GM13976 (cell line): ENCODE measurements around the gene CFP.

Source experiments
- DNase-seq: peaks from one replicate; pipeline ENCODE4 v3.0.0; 2012; ENCODE audit warnings: low spot score
- in situ Hi-C: fragments of 300-500 bp; cut with MboI; formaldehyde crosslinking; loops from one replicate; pipeline ENCODE4 v1.12.0; 2022; ENCODE audit warnings: low sequenced_read_pairs, mixed read lengths, inconsistent platforms; ENCODE audit not compliant: unreplicated experiment
- TF ChIP-seq, protein P1 (sequence below): IDR thresholded peaks from 2 replicates; pipeline ENCODE4 v1.5.1; 2012; ENCODE audit warnings: borderline replicate concordance, mild to moderate bottlenecking; ENCODE audit not compliant: insufficient read depth; ENCODE audit errors: extremely low read depth, missing control alignments, control extremely low read depth

CFP gene

DNA sequence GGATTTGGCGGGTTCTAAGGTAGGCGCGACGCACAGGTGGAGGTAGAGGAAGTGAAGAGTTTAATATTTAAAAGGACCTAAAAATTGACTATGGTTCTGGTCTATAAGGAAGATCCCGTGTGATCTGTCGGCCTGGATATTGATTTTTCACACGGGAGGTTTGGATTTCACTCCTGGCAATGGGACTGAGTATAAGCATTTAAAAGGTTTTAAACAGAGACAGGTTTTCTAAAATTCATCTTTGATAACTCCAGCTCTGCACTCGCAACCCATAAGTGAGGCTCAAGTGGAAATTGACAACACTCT is 29.6 kb upstream of the CFP start:
- TF ChIP-seq, protein P1, sequence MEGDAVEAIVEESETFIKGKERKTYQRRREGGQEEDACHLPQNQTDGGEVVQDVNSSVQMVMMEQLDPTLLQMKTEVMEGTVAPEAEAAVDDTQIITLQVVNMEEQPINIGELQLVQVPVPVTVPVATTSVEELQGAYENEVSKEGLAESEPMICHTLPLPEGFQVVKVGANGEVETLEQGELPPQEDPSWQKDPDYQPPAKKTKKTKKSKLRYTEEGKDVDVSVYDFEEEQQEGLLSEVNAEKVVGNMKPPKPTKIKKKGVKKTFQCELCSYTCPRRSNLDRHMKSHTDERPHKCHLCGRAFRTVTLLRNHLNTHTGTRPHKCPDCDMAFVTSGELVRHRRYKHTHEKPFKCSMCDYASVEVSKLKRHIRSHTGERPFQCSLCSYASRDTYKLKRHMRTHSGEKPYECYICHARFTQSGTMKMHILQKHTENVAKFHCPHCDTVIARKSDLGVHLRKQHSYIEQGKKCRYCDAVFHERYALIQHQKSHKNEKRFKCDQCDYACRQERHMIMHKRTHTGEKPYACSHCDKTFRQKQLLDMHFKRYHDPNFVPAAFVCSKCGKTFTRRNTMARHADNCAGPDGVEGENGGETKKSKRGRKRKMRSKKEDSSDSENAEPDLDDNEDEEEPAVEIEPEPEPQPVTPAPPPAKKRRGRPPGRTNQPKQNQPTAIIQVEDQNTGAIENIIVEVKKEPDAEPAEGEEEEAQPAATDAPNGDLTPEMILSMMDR = no peak
- no peak for DNase-seq
- in situ Hi-C loops = no loop called here

DNA sequence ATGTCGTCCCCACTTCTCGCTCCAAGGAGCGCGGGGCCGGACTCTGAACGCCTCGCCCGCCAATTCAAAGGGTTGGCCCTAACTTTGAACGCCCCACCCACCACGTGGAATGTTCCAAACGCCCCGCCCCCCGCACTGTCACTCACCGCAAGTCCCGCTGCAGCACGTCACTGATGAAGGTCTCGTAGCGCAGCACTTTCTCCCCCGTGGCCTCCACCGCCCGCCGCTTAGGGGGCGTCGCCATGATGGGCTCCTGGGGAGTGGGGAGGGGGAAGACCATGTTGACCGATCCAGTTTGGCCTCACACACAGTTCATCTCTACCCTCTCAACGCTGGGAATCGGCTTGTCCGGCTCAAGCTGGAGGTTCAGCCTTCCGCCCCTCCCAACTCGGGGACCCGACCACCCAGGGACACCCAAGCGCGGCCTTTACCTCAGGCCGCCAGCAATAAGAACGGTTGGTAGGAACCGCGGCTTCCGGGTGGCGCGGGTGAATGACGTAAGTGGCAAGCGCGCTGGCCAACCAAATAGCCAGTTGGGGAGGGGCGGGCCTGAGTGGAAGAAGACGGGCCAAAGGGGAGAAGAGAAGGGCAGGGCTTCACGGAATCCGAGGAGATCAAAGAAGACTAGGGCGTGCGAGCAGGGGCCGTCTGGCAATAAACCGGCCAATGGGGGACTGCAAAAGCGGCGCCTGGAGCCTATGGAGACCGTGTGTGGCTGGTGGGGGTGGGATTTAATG is 29.1 kb upstream of the CFP start, which contains the start of gene UXT:
Gene UXT (minus strand): TSS at position 497 of the 737 bp plus-strand sequence. CDS start 253 bp downstream, at position 244.
- TF ChIP-seq, protein P1 = no peak
- DNase-seq = peak; percentile 85
- in situ Hi-C loops = no loop called here

DNA sequence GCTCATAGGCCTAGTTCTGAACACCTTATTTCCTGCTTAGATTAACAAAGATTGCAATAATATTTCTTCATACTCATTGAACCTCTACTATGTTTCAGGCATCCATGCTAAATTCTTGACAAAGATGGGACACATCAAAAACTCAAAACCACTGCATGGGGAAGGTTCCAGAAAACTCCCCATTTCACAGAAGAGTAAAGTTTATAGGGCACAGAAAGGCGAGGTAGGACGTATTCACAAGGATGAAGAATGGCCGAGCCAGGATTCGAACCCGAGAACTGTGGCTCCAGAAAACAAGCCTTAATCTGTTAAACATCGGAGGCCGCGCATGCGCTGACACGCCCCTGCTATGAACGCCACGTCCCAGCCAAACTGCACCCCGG is 28.6 kb upstream of the CFP start:
- no peak for DNase-seq
- in situ Hi-C loops = no loop called here
- TF ChIP-seq, protein P1 = no peak

DNA sequence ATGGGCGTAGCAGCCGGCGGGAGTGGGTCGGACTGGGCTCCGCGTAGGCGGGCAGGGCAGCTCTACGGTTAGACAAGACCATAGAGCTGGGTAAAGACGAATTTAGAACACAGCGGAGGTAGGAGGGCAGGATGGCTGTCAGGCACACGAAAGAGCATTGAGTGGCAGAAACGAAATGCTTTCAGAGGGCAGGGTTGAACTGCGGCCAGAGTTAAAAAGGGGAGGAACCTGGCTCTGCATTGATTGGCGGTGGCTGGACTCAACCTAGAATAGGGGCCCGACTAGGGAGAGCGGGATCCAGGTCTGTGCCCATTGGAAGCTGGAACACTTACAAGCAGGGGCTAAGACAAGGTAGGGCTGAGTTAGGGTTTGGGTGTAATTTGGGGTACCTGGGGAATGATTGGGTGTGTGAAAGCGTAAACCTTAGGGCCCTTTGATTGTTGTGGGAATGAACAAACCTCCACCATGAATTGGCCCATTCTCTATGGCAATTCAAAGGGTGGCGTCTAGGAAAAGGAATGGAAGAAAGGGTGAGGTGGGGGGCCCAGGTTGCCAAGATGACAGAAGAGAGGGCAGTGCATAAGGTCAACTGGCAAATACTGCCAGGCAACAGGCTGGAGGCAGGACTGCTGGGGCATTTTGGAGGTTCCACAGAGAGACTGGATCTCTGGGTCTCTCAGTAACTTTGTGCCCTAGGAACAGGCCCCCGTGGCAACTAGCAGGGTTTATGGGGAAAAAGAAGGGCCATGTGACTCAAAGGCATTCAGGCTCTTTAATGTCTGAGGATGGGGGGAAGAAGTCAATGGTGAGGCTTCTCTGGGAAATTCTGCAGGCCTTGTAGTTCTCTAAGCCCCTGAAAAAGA is 21.5 kb upstream of the CFP start:
- TF ChIP-seq, protein P1 = no peak
- DNase-seq = no peak
- in situ Hi-C loops = no loop called here

DNA sequence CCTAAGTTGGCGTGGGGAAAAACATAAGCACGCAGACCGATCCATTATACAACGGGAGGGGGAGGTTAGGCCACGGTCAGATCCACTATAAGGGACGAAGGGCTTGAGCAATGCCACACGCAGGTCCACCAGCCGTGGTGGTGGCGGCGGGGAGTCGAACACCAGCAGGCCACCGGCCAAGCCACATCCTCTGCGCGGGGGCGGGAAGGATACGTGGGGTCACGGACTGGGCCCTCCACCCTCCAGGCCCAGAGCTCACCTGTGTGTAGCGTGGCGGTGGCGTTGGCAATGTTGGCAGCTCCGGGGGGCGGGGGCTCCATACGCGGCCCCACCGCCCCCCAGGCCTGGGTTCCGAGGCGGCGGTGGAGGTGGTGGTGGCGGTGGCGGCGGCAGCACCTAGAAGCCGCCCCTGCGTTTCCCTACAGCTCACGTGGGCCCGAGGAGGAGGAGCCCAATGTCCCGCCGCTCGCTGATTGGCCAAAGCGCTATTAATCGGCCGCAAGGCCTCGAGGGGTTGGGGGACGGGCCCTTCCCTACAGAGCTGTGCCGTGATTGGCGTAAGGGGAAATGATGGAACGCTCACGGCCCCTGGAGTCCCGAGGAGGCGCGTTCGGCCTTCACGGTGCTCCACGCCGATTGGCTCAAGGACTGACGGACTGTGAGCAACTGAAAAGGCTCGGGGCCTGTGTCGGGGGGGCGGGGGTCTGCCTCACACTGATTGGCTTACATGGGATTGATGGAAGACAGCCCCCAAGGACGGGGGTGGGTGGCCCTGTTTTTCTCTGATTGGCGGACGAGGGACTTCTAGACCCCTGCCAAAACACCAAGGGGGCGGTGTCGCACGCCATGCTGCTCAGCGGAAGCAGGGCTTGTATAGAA is 20.7 kb upstream of the CFP start, which contains the start of gene ELK1:
Gene ELK1 (minus strand): TSS at position 400 of the 879 bp plus-strand sequence. CDS start 9,122 bp downstream, outside the sequence.
- in situ Hi-C loops = no loop called here

DNA sequence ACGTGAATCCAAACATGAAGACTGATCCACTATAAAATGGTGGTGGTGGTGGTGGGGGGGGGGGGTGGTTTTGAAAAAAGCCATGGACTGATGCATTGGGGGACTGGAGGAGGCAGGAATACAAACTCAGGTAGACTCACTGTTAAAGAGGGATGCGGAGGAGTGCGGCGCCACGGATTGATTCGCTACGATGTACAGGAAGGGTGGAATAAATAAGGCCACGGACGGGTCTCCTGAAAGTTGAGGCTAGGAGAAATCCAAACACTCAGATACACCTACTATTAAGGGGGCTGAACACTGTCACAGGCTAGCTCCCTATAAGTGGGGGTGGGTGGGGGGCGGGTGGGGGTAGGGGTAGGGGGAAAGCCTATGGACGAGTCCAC is 20.0 kb upstream of the CFP start:
- DNase-seq = no peak
- in situ Hi-C loops = no loop called here
- TF ChIP-seq, protein P1 = no peak

More for the DNA sequence above, 20.7 kb upstream of the CFP start, which contains the start of gene ELK1:
- peak; percentile 88 for DNase-seq
- TF ChIP-seq, protein P1 = peak; percentile 5
